ENCODE results near the gene SDCBP2. TPM values are rescaled to one million over a fixed set of nuclear protein-coding genes. Genes with fewer than 3 reads are reported as not detected.
"Not testable (repeated sequence)": the region's sequence is repeated elsewhere in the genome, so short reads cannot be mapped to it uniquely, and the experiment has no call there.

The SDCBP2 gene
- total and polyA plus RNA-seq, 2 of the 8 experiments (the other 6 are each of a cell fraction or from before 2014, with no cell fraction given), result 4.2 to 6.7 TPM

- not testable (repeated sequence) for H3K4ac ChIP-seq (replicated peaks; ENCODE audit: insufficient read length, low read depth, low read length); H4K91ac ChIP-seq (replicated peaks; ENCODE audit: insufficient read length, low read length); H2BK20ac ChIP-seq (ENCODE audit: low read length); H2AFZ ChIP-seq (ENCODE audit: low read length); H3K79me2 ChIP-seq (ENCODE audit: control insufficient read depth in 1 of 2, insufficient read depth in 2 of 2, low read length in 2 of 2); H2BK12ac ChIP-seq (ENCODE audit: low read depth, low read length); H3K9ac ChIP-seq (replicated peaks in 1 of 4; ENCODE audit: extremely low read depth in 1 of 4, low read depth in 3 of 4, low read length in 3 of 4); H2AK5ac ChIP-seq (ENCODE audit: low read depth, low read length); H3K23ac ChIP-seq (ENCODE audit: insufficient read length); H3K4me2 ChIP-seq (ENCODE audit: insufficient read depth in 1 of 2, low read depth in 2 of 2, low read length in 2 of 2); H2BK120ac ChIP-seq (replicated peaks; ENCODE audit: low read depth, low read length); H2BK5ac ChIP-seq (ENCODE audit: low read depth, low read length); H3K56ac ChIP-seq (replicated peaks; ENCODE audit: insufficient read length, low read depth, low read length); H4K5ac ChIP-seq (ENCODE audit: insufficient read length, low read depth, low read length); H3K27ac ChIP-seq (ENCODE audit: low read depth, low read length); H3K27me3 ChIP-seq (replicated peaks in 1 of 4; ENCODE audit: control insufficient read depth in 3 of 4, extremely low read depth in 1 of 4, insufficient read depth in 3 of 4, low read length in 3 of 4); H3K9me3 ChIP-seq (ENCODE audit: insufficient read depth in 2 of 2, low read depth in 1 of 2, low read length in 1 of 2); FAIRE-seq; H2BK15ac ChIP-seq (ENCODE audit: low read length); H3K79me1 ChIP-seq (ENCODE audit: low read depth, low read length); H3K18ac ChIP-seq (ENCODE audit: extremely low read depth, low read length); H3K14ac ChIP-seq (ENCODE audit: insufficient read length); H3K4me1 ChIP-seq (replicated peaks in 1 of 4; ENCODE audit: control insufficient read depth in 3 of 4, insufficient read depth in 4 of 4, low read length in 3 of 4); H3K4me3 ChIP-seq (ENCODE audit: extremely low read depth in 1 of 4, insufficient read depth in 2 of 4, low read depth in 3 of 4, low read length in 4 of 4); H3K23me2 ChIP-seq (ENCODE audit: low read depth, low read length); H3K36me3 ChIP-seq (ENCODE audit: control insufficient read depth in 2 of 4, insufficient read depth in 4 of 4, low read length in 3 of 4); H4K8ac ChIP-seq (ENCODE audit: extremely low read depth, insufficient read depth, low read length)
- 86% methylated on average over 8 of the region's 8 CpGs; no CpG with 5 or more reads in 1 of the 2 experiments for WGBS, 2 experiments (ENCODE audit: extremely low coverage in 1 of 2, insufficient coverage in 1 of 2, insufficient read length in 1 of 2, insufficient replicate concordance in 2 of 2, low coverage in 1 of 2, low lambda C conversion rate in 2 of 2, missing lambda C conversion rate in 1 of 2)
- ChIA-PET POLR2A (ENCODE audit: partially characterized antibody) (interaction anchor here (1.1 to 5.0 kb wide), 2 partner anchors 17 to 18 kb away, joined by 3 to 34 read pairs; partner anchors contain the start of gene SDCBP2), CTCF (ENCODE audit: partially characterized antibody) (interaction anchor here (0.7 to 3.2 kb wide), 14 partner anchors 10 to 93 kb away, joined by 3 to 13 read pairs (median 4); partner anchors contain the start of gene SDCBP2)
- H4K20me1 ChIP-seq (replicated peaks in 1 of 2; ENCODE audit: control insufficient read depth in 1 of 2, insufficient read depth in 2 of 2, low read length in 2 of 2), result peaks cover 0 to 13% of the 10 kb centered on the region in 2 experiments
- peak in 1 of 2 experiments; percentile 27 for DNase-seq (ENCODE audit: low read depth in 1 of 2, low spot score in 2 of 2)
These were observed 14.6 kb upstream of the SDCBP2 start for GRCh38 chr20:1343446-1344124.

Data from H1 (cell line).